Activated gamma-delta T cell (primary cell): Measurements from ENCODE around the gene BCKDK.
"Not testable (repeated sequence)": the region's sequence is repeated elsewhere in the genome, so short reads cannot be mapped to it uniquely, and the experiment has no call there.

Experiments used
- DNase-seq: peaks from one replicate; lab custom pipeline; 2025; lab: John Stamatoyannopoulos, UW

BCKDK gene

DNA sequence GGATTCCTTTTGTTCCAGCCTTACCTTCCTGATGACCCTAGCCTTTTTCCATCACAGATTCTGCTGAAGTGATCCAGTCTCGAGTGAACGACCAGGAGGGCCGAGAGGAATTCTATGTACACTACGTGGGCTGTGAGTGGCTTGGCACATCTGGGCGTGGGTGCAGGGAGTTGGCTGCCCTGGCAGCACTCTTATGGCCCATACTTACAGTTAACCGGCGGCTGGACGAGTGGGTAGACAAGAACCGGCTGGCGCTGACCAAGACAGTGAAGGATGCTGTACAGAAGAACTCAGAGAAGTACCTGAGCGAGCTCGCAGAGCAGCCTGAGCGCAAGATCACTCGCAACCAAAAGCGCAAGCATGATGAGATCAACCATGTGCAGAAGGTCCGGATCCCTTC lies 11.9 kb downstream of the BCKDK start:
- no peak for DNase-seq

DNA sequence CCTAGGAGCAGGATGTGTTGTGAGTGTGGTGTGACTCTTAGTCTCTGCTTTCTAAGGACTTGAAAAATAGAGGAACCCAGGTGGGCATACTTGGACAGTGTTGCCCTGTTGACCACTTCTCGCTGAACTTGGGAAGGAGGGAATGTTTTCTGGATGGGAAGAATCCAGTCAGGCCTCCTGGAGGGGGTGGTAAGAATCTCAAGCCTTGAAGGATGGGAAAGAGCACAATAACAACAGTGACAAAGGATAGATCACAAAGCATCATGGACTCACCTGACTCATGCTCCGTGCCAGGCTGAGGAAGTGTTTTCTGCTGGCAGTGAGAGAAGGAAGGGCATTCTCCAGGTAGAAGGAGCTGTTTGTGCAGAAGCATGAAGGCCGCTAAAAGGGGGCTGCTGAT lies 17.7 kb downstream of the BCKDK start:
- DNase-seq, result no peak

- DNase-seq, result no peak
These were observed 19.0 kb downstream of the BCKDK start for GRCh38 chr16:31127182-31127581.

- no peak for DNase-seq
These were observed 20.8 kb downstream of the BCKDK start for GRCh38 chr16:31128711-31129567.

DNA sequence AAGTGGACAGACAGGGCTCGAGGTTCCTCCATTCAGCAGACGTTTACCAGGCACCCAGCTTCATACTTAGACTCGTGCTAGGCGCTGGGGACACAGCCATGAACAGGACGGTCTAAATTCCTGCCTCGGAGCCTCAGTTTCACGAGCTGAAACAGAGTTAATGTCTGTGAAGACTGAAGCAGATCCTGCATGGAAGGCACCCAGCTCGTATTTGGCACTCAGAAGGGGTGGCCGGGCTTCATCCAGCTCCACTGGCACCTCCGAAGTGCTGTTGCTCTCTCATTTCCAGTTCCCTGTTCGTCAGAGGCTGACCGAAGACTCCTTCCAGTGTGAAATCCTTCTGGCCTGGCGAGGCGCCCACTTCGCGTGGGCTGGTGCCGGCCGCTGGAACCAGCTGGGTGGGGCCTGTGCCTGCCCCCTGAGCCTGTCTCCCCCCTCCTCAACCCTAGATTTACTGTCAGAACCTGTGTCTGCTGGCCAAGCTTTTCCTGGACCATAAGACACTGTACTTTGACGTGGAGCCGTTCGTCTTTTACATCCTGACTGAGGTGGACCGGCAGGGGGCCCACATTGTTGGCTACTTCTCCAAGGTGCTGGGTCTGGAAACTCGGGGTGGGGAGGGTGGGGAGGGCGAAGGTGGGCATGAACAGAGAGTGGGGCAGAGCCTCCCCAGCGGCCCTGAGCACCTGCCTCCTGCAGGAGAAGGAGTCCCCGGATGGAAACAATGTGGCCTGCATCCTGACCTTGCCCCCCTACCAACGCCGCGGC lies 21.6 kb downstream of the BCKDK start:
- no peak for DNase-seq

DNA sequence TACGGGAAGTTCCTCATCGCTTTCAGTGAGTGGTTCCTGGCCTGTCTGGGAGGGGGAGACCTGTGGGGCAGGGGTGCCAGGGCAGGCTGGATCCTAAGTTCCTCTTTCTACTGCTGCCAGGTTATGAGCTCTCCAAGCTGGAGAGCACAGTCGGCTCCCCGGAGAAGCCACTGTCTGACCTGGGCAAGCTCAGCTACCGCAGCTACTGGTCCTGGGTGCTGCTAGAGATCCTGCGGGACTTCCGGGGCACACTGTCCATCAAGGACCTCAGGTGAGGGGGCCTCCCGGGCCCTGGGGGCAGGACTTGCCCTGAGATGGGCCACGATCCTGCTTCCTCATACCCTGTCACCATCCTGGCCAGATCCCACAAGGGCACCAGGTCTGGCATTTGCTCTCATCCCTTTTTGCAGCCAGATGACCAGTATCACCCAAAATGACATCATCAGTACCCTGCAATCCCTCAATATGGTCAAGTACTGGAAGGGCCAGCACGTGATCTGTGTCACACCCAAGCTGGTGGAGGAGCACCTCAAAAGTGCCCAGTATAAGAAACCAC lies 22.2 kb downstream of the BCKDK start:
- DNase-seq, result no peak

DNA sequence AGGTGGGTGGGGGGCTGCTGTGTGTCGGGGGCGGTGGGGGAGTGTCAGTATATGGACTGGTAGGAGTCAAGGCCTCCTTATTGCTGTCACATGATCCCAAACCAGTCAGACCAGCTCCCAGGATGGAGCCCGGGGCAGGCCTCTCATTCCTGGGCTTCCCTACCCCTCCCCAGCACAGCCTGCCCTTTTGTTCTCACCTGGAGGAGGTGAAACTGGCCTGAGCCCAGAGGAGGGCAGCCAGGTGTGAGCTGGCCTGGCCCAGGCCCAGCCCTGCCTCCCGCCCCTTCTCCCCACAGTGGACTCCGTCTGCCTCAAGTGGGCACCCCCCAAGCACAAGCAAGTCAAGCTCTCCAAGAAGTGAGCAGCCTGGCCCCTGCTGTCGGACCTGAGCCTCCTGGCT lies 22.7 kb downstream of the BCKDK start:
- DNase-seq, result no peak

- DNase-seq, result no peak
These were observed 23.2 kb downstream of the BCKDK start for GRCh38 chr16:31131416-31131815.

DNA sequence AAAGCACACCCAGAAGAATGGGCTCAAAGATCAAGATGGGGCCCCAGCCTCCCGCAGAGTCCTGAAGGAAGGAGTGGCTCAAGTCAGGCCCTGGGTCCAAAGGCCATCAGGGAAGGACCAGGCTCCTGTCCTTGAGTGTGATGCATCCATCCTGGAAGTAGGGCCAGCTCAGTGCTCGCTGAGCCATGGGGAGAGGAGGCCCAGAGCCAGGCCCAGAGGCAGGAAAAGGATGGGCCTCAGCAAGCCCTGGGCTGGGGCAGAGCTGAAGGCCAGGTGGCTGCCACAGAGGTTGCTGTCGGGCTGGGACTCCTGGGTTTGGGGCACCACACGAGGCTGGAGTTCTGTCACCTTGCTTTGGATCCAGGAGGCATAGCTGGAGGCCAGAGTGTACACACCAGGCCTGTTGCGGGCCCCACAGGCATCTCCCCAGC lies 23.7 kb downstream of the BCKDK start:
- no peak for DNase-seq

DNA sequence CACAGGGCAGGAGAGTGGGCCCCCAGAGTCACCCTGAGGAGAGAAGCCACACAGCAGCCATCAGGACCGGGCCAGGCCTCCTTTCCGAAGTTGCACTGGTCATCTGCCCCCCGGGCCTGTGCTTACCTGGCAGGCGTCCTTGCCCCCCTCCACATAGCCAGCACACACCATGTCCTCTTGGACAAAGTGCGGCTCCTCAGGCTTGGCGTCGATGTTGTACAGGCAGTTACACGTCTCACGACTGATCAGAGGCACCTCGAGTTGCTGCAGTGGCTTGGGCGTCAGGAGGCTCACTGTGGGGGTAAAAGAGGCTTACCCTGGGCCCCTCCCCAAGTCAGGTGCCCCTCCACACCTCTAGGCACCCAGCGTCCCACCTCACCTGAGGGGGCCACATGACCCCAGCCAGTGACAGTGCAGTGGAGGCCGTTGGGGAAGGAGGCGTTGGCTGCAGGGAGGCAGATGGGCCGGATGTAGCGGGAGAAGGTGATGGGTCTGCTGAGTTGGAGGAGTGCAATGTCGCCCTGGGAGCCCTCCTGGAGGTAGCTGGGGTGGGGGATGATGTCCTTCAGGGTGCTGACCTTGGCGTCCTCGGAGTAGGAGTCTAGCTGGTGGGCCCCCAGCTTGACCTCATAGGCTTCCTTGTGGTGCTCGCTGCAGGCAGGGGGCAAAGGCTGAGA lies 24.3 kb downstream of the BCKDK start:
- no peak for DNase-seq

GRCh38 chr16:31133046-31133501 lies 24.9 kb downstream of the BCKDK start:
- DNase-seq, result no peak

GRCh38 chr16:31134091-31134571 lies 25.9 kb downstream of the BCKDK start:
- DNase-seq, result no peak

DNA sequence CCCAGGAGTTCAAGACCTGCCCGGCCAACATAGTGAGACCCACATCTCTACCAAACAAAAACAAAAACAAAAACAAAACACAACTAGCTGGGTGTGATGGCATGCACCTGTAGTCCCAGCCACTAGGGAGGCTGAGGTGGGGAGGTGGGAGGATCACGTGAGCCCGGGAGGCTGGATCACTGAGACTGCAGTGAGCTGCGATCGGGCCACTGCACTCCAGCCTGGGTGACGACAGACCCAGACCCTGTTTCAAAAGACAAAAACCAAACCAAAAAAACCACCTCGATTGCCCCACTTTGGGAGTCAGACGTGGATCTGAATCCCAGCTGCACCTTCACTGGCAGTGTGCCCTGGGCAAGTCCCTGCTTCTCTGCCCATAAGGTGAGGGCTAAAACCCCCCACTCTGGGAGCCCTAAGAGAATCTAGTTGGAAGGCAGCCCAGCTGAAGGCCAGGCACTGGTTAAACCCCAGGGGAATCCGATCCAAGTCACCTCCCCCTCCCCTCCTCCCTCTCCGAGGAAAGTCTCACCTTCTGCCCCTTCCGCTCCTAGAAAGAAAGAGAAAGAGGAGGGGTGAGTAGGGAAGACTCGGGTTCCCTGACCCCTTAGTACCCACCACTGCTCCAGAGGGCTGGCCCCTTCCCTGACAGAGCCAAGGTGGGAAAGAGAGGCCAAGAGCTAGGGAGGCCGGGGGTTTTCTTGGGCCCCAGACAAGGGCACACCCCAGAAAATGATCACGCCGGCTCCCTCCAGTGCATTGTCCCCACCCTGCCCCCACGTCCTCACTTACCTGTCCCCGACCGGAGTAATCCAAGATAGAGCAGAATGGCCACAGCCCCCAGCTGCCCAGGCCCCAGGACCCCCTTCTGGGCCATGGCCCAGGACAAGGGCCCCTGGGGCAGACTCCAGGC lies 26.7 kb downstream of the BCKDK start:
- no peak for DNase-seq

DNA sequence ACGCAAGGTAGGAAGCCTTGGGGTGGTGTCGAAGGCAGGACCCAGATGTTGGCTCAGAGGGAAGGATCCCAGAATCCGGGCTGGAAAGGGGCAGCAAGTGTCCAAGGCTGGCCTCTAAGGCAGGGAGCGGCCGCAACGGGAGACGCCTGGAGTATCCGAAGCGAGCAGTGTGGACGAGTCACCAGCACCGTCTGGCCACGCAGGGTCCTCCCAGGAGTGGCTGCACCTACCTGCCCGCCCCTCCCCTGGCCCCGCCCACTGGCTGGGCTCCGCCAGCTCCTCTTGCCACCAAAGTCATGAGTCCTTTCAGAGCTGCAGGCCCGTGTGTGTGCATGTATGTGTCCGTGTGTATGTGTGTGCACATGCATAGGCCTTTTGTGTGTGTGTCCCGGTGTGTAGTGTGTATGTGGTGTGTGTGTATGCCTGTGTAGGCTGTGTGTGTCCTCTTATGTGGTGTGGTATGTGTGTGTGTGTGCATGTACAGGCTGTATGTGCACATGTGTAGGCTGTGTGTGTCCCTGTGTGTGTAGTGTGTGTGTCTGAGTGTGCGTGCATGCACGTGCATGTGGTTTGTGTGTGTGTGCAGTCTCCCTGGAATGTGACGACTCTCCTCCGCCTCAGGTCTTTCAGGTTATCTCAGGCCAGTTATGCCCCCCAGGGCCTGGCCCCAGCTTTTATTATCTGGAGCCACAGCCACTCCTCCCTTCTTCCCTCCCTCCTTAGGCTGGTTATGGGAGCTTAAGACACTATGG lies 27.5 kb downstream of the BCKDK start, which contains the start of gene PRSS8:
TSS of gene PRSS8 (minus strand) at position 193 of the 752 bp plus-strand sequence. CDS start 229 bp downstream, outside the sequence.
- DNase-seq, result no peak

- no peak for DNase-seq
These were observed 28.1 kb downstream of the BCKDK start for GRCh38 chr16:31136287-31136662.

DNA sequence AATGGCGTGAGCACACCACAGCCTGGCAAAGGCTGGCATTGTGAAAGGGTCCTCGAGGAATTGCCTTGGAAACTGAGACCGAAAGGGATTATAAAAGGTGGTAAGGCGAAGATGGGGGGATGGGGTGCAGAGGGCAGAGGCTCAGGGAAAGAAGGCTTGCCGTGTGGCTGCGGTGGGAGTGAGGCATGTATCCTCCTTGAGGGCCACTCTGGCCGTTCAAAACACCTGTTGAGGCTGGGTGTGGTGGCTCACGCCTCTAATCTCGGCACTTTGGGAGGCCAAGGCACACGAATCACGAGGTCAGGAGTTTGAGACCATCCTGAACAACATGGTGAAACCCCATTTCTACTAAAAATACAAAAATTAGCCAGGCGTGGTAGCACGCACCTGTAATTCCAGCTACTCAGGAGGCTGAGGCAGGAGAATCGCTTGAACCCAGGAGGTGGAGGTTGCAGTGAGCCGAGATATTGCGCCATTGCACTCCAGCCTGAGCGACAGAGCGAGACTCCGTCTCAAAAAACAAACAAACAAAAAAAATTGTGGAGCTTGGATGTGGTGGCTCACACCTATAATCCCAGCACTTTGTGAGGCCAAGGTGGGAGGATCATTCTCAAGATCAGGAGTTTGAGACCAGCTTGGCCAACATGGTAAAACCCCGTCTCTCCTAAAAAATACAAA lies 28.8 kb downstream of the BCKDK start:
- not testable (repeated sequence) for DNase-seq

DNA sequence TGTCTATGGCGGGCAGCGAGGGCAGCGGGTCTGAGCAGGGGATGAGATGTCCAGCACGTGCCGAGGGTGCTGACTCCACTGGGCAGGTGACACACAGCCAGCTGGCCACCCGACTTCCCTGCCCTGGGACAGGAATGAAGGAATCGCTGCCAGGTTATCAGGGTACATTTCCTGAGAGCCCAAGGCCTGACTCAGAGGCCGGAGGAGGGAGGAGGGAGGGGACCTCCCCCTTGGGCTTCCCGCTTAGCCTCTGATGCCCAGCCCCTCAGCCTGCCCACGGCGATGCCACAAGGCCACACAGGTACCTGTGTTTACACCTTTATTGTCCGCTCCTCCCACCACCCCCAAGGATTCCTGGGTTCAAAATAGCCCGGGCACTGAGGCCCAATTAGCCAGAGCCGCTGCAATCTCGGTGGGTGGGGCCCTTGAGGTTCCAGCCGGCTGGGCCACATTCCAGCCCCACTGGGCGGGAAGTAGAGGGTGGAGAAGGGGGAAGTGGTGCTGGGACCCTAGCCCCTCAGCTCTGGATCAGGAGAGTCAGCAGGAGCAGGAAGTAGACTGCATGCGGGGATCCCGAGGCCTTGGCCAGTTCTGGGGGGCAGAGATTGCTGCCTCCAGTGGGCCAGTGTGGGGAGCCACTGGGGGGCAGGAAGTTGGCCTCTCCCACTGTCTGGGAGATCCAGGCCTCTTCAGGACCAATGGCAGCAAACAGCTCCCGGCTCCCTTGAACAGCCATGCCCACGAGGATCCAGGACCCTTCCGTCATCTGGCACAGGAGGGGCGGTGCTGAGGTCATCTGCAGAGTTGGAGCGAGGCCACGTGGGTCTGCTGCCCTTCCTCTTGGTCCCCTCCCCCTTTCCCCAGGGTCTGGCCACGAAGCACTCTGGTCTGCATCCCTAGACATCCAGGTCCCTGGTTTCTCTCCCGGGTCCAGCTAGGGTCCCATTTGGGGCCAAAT lies 30.7 kb downstream of the BCKDK start:
- DNase-seq, result no peak

DNA sequence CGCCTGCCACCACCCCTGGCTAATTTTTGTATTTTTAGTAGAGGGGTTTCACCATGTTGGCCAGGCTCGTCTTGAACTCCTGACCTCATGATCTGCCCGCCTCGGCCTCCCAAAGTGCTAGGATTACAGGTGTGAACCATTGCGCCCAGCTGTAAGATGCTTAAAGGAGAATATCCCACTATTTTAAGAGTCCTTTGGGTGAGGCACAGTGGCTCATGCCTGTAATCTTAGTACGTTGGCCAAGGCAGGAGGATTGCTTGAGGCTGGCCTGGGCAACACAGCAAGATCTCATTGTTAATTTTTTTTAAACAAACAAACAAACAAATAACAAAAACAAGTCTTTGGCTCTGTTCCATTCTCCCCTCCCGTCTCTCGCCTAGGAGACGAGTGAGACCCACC lies 32.9 kb downstream of the BCKDK start:
- DNase-seq, result not testable (repeated sequence)
